NCI-H82 treated with DMSO at 0.1 percent for 48 hours (cell line): ENCODE results near the gene HERC2.
"Not testable (repeated sequence)": the region's sequence is repeated elsewhere in the genome, so short reads cannot be mapped to it uniquely, and the experiment has no call there.

Source experiments
- DNase-seq: peaks from one replicate; lab custom pipeline; 2025; ENCODE audit not compliant: unreplicated experiment; lab: John Stamatoyannopoulos, UW

Gene HERC2

GRCh38 chr15:28182731-28183130, 139.2 kb downstream of the HERC2 start:
- DNase-seq: no peak

GRCh38 chr15:28182216-28182615, 139.8 kb downstream of the HERC2 start:
- DNase-seq: no peak

DNA sequence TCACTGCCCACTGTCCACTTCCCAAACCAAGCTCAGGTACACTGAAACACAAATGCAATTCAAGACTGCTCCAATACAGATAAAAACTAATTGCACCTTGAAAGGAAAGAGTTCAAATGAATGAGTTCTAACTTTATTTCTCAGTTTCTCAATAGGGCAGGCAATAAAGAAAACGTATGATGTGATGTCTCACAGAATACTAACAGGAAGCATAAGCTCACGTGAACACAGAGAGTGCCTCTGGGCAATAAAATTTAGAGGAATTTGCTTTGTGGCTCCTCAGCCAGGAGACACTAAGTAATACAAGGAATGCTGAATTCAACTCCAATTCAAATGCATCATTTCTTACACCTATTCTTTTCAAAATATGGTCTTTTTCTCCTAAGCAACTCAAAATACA, 140.6 kb downstream of the HERC2 start:
- DNase-seq: no peak

DNA sequence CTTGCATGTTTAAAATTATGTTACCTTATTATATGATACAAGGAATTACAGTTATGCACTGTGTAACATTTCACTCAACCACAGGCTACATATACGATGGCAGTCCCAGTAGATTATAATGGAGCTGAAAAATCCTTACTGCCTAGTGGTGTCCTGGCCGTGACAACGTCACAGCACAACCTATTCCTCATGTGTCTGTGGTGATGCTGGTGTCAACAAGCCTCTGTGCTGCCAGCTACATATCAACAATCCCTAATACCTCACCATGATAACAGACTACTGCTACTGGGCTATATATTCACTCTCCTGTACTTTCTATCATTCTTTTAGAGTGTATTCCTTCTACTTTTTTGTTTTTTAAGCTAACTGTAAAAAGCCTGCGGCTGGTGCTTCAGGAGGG, 142.7 kb downstream of the HERC2 start:
- no peak for DNase-seq

GRCh38 chr15:28178727-28179126, 143.3 kb downstream of the HERC2 start:
- no peak for DNase-seq

DNA sequence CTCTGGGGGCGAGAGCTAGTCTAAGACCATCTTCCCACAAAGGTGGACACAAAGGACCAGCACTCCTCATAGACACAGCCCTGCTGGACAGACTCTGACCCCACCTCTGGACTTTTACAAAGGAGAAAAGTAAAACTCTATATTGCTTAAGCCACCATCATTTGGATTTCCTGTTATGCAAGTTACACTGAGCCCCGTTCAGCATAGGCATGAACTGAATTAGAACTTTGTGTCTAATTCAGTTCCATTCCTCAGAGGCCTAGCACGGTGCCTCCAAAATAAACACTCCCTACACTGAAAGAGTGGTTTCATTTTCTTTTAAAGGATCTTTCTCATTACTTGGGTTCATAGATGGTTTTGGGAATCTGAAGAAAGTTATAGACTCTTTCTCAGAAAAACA, 143.7 kb downstream of the HERC2 start:
- DNase-seq: no peak

- DNase-seq: no peak
Measured at GRCh38 chr15:28169366-28169765, 152.6 kb downstream of the HERC2 start.

DNA sequence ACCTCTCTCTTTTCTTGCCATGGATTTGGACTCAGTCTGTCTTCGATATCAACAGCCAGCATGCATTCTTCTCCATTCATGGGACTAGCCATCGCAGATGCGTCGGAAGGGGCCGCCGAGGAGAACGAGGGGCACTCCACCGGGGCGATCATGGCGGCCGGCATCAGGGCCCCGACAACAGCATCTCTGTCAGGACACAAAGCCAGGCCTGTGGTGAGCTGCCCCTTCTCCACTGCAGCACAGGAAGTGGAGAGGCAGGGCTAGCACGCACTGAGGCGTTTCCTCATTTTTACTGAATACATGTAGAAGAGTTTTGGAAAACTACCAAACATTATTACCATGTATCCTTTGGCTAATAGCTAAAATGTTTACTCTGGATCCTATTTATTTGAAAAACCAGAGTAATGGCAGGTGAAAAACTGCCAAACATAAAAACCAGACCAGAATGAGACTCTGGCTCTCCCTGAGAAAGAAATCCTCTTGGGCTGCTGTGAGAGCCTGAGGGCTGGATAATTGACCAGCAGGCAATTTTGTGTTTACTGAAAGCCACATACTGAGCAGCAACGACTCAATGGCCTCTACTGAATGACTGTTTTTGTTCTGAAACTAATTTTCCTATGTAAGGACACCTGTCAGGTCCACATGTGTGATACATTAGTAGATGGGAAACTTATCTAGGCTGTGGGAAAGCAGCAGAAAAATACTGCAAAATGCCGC, 153.4 kb downstream of the HERC2 start:
- DNase-seq: not testable (repeated sequence)

DNA sequence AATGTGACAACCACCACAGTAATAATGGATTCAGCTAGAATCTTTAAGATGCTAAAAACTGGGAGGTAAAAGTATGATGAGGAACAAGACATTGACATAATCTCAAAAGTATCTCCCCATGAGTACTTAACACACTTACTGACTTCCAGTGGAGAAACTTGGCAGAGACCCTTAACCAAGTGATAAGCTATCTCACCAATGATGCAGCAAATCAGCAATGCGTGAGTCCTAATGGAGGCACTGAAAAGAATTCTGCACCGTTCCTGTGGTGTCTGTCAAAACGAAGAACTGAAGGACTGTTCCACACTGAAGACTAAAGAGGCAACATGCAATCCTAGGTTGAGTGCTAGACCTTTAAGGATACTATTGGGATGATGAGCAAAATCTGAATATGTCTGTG, 154.9 kb downstream of the HERC2 start:
- no peak for DNase-seq

DNA sequence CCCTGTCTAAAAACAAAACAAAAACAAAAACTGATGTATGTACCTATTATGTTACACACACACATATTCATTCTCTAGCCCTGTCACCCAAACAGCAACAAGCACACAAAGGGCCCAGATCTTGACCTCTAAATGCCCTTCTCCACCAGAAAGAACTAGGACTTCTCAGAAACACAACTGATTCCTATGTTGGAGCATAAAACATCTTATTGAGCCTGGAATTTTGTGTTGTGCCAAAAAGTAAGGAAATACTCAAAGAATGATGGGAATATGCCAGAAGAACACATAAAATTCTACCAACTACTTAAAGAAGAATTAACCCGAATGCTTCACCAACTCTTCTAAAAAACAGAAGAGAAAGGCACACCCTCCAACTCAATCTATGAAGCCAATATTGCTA, 156.2 kb downstream of the HERC2 start:
- no peak for DNase-seq

DNA sequence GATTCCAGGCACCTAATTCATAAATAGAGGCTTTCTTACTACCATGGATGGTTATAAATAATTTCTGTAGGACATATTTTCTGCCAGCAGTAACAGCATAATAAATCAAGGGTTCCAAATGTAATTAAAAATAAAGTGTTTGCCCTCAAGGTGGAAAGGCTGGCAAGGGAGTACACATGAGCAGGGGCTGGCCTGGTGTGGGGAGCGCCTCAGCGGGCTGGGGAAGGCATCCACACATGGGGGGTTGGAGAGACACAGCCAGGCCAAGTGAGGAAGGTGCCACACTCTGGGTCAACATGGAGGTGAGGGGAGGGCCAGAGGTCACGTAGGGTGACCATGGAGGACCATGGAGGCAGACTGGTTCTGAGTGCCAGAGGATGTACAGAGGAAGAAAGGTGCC, 157.1 kb downstream of the HERC2 start:
- no peak for DNase-seq

GRCh38 chr15:28154283-28154682, 167.7 kb downstream of the HERC2 start:
- DNase-seq: no peak

GRCh38 chr15:28153492-28154119, 168.4 kb downstream of the HERC2 start:
- DNase-seq: no peak

DNA sequence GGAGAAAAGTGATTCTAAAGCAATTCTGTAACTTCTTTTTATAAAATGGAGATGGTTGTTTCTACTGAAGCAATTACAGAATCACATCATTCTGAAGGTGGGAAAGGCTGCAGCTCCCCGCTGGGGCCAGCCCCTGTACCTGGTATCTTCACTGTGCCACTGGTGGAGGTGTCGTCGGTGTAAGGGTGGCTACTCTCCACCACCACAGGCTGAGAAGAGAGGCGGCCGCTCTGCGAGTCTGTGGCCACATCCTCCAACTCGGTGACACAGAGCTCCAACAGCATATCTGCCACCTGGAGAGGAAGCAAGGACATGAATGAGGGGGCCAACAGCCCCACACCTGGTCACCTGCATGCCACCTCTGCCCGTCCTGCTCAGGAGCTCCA, 169.4 kb downstream of the HERC2 start:
- DNase-seq: not testable (repeated sequence)

GRCh38 chr15:28151864-28152537, 170.0 kb downstream of the HERC2 start:
- DNase-seq: not testable (repeated sequence)

DNA sequence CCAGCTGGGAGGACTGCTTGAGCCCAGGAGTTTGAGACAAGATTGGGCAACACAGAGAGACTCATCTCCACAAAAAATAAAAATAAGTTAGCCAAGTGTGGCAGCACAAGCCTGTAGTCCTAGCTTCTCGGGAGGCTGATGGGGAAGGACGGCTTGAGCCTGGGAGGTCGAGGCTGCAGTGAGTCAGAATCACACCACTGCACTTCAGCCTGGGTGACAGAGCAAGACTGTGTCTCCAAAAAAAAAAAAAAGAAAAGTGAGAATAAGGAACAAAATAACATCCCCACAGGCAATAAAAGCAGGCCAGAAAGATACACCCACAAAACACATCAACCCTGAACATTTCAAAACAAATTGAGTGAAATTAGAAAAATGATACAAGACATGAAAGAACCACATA, 174.2 kb downstream of the HERC2 start:
- no peak for DNase-seq

- not testable (repeated sequence) for DNase-seq
Measured at GRCh38 chr15:28145419-28145818, 176.6 kb downstream of the HERC2 start.

DNA sequence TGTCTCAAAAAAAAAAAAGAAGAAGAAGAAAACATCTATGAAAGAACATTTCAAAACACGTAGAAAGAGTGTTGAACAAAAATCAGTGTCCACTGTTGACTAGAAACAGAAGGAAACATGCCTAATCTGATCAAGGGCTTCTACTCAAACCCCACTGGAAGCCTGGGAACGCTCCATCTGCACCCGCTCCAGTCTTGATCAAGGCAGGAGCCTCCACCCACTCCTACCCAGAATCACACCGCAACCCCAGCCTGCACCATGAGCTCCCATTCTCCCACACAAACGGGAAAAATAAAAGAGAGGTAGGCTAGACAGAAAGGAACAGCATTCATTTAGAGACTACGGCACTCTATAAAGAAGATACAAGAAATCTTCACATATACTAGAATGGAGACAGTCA, 181.9 kb downstream of the HERC2 start:
- no peak for DNase-seq

- DNase-seq: not testable (repeated sequence)
Measured at GRCh38 chr15:28137408-28138039, 184.5 kb downstream of the HERC2 start.

DNA sequence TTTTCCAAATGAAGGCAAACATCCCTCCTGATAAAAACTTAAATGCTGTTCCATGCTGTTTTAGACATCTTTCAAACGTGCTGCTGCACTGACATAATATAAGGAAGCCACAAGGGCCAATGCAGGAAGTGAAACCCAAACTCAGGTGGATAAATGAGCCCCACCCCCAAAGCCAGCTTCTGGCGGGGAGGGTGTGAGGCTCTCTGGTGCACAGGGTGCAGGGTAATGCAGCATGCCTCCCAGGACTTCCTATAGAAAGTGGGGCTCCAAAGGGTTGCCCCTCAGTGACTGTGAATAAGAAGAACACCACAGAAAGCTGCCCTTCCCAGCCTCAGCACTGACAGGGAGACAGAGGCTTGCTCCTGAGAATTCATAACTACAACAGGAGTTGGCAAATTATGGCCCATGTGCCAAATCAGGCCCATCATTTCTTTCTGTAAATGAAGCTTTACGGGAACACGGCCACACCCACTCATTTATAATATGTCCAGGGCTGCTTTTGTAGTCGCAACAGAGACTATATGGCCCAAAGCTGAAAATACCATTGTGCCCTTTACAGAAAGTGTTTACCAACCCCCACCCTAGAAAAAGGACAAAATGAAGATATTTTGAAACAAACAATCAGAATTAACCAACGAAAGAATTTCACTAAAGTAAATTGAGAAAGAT, 185.6 kb downstream of the HERC2 start:
- not testable (repeated sequence) for DNase-seq

GRCh38 chr15:28133281-28133680, 188.7 kb downstream of the HERC2 start:
- DNase-seq: no peak
